ENCODE measurements around the gene LRRC43.
"Not testable (repeated sequence)": the region's sequence is repeated elsewhere in the genome, so short reads cannot be mapped to it uniquely, and the experiment has no call there.

DNA sequence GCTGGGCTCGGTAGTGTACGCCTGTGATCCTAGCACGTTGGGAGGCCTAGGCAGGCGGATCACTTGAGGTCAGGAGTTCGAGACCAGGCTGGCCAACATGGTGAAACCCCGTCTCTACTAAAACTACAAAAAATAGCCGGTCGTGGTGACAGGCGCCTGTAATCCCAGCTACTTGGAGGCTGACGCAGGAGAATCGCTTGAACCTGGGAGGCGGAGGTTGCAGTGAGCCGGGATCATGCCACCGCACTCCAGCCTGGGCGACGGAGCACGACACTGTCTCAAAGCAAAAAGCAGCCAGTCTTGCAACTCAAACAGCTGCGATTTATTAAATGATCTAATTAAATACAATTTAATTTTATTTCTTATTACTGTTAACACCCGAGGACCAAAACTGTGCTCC, 19.9 kb downstream of the LRRC43 start:
- TF ChIP-seq CTCF (conservative IDR thresholded peaks at IDR 0.05 in 1 of 2, IDR thresholded peaks at IDR 0.05 in 1 of 2; ENCODE audit: low read depth in 1 of 2, low read length in 2 of 2); EZH2 (IDR thresholded peaks at IDR 0.05; ENCODE audit: low read length, missing control alignments): not testable (repeated sequence)
